HG03139 (cell line): Measurements from ENCODE around the gene KRT73.

ENCODE experiments used
- ATAC-seq: cut with Tn5 transposase; IDR thresholded peaks from one replicate; pipeline ENCODE4 v1.9.1; 2021; ENCODE audit not compliant: unreplicated experiment

Gene KRT73

DNA sequence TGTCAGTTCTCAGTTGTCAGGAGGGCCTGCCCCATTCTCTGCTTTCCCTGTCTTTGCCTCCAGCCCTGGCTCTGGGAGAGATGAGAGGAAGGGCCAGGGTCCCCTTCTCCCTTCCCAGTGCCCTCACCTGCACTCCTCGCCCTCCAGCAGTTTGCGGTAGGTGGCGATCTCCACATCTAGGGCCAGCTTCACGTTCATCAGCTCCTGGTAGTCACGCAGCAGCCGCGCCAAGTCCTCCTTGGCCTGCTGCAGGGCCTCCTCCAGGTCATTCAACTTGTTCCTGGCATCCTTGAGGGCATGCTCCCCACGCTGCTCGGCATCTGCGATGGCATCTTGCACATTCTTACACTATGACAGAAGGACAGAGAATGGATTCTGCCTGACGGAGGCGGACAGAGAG, 28.3 kb upstream of the KRT73 start:
- ATAC-seq: no peak

DNA sequence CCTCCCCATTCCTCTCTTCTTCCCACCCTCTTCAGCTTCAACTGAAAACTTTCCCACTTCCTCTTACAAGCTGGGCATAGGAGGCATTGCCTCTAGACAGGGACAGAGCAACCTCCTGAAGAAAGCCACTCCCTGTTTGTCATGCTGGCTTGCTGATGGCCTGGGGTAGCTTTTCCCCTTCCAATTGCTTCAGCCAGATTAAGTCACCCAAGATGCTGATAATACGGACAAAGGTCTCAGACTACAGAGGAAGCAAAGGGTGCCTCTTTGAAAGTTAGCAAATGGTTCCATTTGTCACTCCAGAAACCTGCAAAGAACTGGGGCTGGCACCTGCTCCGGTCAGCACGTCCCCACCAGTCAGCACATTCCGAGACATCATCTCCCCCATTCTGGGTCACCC, 27.6 kb upstream of the KRT73 start:
- no peak for ATAC-seq

DNA sequence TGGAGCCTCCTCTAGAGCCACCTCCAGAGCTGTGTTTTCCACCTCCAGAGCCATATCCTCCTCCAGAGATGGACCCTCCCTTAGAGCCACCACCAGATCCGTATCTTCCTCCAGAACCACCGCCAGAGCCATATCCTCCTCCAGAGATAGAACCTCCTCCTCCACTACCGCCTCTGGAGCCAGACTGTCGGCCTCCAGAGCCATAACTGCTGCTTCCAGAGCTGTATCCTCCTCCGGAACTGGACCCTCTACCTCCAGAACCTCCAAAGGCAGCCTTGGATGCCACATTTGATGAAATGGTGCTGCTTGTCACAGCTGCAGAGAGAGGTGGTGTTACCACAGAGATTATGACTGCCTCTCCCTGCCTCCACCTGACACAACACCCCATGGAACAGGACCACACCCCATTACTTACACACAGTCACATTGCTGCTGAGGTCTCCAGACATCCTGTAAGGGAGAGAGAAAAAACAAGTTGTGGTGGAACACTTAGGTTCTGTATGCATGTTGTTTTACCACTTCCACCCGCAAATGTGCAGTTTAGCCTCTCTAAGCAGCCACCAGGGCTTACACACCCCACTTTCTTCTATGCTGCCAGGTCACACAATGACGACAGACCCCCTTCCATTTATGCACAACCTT, 26.9 kb upstream of the KRT73 start:
- ATAC-seq: no peak

DNA sequence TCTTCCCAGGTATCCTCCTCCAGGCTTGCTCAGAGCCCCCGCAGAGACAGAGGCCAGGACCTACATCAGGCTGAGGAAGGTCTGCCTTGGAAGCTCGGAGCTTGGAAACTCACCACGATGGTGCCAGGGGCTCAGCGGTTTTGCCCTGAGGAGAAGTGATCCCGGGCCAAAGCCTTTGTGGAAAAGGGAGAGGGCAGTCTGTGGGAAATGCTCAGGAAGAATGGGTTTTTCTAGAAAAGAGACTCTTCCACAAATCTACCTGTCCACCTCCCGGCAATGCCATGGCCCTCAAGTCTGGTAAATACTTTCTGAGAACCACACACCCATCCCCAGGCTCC, 25.7 kb upstream of the KRT73 start:
- no peak for ATAC-seq

DNA sequence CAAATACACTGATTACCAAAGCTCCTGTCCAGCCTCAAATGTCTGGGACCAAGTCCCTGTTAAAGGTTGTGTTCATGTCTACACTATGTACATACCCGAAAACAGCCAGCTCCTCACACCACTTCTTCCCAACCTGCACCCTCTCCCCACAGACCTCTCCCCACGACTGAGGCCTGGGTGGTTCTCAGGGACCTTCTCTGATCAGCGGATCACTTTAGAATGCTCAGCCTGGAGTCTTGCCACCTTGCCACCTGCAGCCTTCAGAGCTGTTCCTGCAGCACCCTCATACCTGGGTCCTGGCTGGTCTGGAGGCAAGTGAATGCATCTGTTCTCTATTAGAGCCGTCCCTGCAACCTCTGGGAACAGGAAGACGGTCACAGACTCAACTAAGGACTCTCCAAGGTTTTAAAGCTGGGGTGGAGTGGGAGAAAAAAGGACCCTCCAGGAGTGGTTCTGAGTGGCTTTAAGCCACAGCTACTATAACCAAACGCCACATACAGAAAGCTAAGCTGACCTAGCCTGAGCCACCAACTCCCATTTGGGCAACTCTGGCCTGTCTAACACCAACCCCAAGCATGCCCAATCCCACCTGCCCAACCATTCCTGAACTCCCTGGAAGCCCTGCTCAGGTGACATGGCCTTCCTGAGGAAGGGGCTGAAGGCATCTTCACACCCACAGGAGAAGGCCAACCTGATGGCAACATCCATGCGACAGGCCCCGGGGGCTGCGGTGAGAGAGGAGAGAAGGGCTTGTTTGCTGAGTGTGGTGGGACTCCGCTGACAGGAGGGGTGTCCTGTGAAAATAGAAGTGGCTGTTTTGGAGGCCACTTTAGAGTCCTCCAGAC, 25.1 kb upstream of the KRT73 start:
- ATAC-seq: no peak

DNA sequence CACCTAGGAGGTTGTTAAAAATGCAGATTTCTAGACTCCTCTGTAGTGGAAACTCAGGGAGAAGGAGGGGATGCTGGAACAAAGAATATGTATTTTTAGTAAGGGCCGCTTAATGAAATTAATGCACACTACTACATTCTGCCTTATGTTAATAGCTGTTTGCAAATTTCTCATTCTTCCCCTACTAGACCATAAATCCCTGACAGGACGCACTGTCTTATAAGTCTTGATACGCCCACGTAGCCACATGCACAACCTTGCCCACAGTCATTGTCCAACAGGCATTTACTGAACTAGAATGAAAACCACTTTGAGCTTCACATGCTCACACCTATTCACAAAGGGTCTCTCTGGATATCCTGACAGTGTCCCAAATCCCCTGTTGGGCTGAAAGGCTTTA, 23.1 kb upstream of the KRT73 start:
- no peak for ATAC-seq

DNA sequence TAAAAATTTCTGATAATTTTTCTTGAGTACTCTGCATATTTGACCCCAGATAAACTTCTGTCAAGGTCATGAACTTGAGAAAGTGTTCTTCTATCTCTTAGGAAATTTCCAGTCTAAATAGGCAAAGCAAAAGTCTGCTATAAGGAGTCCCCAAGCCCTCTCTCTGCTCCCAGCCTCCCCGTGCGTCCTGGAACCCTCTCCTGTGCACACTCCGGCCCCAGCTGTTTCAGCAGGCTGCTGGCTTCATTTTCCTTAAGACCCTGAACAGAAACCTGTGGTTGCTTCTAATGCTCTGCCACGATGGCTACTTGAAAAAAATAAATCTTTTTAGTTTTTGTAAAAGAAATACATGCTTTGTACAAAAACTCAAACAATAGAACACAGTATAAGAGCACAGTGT, 18.9 kb upstream of the KRT73 start:
- ATAC-seq: no peak

DNA sequence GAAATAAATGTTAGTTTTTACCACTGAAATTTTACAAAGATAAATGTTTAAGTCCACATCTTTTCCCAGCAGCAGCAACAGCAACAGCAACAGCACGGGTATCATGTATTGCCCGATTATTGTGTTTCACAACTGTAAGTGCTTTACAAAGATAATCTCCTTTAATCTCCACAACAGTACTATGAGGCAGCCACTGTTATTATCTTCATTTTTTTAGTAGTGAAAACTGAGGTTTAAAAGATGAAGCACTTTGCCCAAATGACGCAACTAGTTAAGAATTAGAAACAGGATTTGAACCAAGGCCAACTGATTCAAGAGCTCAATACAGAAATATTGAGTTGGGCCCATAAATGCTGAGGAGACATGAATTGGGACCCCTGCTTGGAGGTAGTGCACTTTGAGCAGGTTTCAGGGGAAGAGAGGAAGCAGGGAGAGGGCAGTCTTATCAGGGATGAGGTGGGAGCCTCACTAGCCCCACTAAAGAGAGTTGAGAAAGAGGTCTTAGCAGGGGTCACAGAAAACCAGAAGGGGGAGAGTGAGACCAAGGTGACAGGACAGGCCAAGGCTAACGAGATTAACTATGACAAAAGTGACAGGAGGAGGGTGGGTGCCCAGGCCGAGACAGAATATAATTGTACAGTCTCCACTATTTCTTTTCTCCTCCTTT, 18.4 kb upstream of the KRT73 start:
- no peak for ATAC-seq

DNA sequence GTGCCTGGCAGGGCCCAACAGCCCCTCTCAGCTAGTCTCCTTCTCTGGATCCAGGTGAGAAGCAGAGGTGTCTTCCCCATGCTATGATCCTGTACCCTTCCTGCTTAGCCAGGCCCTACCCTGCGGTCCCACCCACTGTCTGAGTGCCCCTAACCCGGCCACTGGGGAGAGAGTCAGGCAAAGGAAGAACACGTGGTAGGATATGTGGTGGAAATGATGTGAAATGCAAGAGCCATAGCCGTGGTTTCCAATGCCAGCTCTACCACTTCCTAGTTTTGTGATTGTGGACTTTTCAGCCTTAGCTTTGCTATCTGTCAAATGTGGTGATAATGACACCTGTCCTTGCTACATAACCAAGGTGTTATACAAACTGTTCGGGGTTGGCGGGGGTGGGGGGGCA, 17.8 kb upstream of the KRT73 start:
- no peak for ATAC-seq

DNA sequence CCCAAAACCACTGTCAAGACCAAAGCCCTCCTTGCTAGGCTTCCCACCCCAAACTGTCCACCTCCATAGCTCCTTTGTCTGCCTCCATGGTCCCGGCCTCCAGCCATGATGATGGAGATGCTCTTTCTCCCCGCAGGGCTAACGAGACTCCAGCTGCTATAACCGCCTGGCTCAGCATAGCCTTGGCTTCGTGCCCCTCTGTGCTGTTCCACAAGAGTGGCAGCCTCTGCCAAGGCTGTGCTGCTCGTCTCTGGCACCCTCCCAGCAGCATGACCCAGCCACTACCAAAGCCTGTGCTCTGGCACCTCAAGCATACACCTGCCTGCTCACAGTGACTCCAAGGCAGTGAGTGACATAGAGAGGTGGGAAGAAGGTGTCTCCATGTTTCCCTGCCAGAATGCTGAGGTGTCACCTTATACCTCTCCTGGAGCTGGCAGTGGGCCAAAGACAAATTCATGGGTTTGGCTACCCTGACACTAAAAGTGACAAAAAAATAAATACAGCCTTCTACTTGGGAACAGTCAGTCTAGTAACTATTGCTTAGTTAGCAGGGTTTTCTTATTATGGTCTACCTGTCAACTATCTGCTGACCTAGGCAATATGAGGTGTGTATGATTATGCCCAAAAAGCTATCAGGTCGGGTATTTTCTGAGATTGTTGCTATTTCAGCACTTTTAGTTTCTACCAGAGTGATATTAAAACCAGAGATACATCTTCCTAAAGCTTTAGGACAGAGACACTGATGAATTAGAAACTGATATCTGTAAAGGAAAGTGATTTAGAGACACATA, 16.1 kb upstream of the KRT73 start:
- no peak for ATAC-seq

DNA sequence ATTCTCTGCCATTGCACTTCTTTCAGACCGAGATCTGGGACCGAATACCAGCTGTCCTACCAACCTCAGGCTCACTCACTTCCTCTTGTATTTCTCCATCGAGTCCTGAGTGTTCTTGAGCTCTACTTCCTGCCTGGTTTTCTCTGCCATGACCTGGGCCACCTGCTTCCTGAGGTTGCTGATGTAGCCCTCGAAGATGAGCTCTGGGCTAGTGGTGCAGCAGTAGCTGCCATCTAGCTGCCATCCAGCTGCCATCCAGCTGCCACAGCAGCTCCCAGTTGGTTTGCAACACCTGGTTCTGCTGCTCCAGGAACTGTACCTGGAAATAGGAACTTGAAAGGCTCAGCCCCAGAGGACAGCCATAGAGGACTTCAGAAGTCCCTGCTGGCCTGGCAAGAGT, 15.0 kb upstream of the KRT73 start:
- ATAC-seq: no peak

DNA sequence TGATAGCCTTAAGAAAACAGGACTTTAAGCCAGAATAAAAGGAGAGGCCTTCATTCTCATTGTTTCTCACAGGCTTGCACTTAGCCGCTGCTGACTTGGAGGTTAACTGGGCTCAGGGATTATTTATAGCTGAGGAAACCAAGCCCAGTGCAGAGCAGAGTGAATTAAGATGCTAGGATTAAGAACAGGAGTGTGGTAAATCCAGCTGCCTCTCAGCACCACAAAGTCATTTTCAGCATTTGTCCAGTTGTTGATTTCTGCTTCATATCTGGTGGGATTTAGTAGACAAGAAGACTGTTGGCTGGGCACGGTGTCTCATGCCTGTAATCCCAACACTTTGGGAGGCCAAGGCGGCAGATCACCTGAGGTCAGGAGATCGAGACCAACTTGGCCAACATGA, 14.3 kb upstream of the KRT73 start:
- ATAC-seq: no peak

DNA sequence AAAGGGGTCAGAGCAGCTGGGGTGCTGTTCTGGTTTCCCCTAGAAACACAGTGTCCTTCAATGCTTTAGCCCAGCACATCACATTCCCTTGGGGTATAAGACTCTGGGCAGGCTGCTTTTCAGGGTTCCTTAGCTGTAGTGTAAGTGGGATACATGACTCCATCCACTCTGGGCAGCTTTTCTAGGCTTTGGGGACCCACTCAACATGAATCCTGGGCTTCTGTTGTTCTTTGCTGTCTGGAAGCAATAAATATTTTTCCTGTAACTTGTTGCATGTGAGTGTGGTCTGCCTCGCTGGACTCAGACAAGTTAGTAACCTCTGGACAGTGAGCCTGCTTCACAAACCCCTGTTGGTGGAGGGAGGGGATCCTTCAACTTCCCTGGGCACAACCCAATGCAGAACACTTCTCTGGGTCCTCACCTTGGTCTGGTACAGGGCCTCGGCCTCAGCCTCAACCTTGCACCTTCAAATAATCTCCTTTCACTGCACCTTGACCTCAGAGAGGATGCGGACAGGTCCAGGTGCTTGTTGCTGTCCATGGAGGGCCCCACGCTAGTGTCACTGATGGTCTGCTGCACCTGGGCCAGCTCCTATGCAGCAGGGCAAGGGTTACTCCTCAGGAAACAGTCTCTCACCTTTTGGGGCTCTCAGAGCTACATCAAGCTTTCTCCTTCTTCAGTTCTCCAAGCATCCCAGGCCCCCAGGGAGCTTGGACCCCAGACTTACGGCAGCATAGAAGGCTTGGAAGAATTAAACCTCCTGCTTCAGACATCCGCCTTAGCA, 13.5 kb upstream of the KRT73 start:
- no peak for ATAC-seq

DNA sequence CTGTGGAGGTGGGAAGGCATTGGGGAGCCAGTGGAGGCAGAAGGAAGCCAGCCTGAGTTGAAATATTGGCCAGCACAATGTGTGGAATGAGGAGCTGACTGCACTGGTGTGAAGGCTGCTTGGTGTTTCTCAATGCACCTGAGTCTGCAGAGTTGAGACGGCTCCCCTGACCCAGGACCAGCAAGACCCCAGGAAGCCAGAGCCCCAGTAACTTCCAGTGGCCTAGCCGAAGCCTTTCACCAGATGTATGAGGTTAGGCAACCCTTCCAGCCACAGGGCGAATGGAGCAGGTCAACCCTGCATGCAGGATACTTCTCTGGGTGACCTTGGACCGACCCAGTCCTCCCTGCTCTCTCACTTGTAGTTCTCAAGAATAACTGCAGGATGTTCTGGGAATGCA, 12.9 kb upstream of the KRT73 start:
- ATAC-seq: no peak

DNA sequence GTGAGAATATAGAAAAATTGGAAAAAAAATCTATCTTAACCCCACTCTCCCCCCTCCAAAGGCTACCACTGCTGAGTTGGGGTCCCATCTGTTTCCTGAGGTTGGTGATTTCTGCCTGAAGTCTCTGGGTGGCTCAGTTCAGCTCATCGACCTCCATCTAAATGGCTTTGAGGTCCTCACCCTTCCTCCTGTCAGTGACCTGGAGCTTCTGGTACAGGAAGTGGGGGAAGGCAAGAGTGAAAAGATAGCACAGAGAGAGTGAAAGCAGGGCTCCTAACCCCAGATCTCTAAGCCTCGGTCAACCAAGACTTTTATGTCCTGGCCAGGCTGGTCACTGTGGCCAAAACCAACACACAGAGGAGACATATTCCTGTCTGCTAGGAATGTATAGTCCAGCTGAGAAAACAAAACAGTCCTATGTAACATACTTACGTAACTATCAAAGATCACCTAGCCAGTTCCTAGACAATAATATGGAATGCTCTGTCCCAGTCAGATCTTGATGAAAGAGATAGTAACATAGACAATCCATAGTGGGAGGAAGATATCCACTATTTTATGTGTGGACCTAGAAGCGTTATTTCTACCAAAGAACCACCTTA, 12.3 kb upstream of the KRT73 start:
- ATAC-seq: no peak

DNA sequence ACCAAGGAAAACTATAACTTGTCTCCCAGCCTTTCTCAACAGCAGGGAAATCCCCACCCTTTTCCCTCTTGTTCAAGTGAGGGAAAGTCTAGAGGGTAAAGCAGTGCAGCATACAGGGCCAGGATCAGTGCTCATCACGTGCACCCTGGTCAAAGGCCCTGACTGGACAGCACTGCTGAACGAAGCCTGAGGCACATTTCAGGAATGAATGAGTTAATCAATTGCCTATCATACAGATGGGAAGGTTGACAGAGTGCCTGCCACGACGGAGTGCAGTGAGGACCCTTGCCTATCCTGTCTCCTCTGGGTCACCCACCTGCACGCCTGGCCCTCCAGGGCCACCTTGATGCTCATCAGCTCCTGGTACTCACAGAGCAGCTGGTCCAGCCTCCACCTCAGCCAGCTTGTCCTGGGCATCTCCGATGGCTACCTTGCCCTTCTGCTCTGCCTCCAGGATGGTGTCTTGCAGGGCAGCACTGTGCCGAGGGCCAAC, 11.7 kb upstream of the KRT73 start:
- ATAC-seq: no peak

DNA sequence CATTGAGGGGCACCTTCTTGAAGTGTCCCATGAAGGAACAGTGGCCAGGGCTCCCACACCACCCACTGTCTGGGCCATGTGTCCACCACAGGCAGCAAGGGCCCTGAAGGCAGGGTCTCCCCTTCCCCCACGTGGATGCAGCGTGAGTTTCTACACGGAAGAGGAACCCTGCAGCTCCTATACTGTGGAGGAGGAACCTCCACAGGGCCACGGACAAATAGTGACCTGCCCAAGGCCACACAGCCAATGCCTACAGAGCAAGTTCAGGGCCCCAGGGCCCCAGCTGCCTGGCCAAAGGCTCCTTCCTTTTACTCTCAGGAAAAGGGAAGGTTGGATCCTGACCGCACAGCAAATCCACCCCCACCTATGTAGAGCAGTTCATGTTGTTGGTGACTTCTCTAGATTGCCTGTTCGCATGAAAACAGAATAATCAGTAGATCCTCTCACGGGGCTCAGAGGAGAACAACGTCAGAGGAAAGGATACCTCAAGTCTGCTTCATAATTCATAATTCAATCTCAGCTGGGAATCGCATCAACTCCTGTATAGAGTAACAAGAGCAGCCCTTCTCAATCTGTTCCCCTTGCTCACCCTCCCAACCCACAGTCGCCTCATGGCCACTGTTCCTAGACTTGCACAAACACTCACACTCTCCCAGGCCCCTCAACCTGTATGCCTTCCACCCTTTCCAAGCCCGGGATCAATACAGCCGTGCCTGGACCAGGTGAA, 11.1 kb upstream of the KRT73 start:
- ATAC-seq: no peak

DNA sequence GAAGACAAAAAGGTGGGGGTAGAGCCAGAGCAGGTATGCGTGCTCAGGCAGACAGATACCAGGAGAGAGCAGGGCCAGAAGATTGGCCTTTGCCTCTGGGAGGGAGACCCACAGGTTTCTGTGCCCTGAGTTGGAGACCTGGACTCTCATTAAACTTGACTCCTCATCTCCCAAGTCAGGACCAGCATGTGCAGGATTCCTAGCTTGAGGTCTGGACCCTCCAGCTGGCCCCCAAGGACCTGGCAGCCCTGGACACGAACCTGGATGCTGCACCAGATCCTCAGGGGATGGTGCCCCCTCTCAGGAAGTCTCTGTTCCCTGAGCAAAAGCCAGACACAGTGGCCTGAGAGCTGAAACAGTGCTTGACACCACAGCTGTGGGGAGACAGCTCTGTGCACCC, 10.5 kb upstream of the KRT73 start:
- ATAC-seq: no peak

DNA sequence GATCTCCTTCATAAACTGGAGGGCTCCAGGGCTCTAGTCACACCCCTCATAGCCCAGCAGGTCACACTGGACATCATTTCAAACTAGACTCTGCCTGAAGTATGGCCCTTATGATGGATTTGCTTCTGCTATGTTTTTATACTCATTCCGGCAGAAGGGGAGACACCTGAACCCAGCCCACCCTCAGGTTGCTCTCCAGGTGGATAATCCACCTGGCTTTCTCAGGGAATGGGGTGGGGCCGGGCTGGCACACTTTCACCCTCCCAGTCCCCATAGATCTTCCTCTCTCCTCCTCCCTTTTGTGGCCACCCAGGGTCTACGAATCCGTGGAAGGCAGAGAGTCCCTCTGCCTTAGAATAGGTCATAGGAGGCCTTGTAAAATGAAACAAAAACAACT, 9.8 kb upstream of the KRT73 start:
- no peak for ATAC-seq
